ENCODE data around the gene COMMD4. TPM values are rescaled to one million over a fixed set of nuclear protein-coding genes. Genes with fewer than 3 reads are reported as not detected.
"Not testable (repeated sequence)": the region's sequence is repeated elsewhere in the genome, so short reads cannot be mapped to it uniquely, and the experiment has no call there.

Gene COMMD4
- total RNA-seq, 2 donors from 2014 or later, result 153 to 156 TPM

DNA sequence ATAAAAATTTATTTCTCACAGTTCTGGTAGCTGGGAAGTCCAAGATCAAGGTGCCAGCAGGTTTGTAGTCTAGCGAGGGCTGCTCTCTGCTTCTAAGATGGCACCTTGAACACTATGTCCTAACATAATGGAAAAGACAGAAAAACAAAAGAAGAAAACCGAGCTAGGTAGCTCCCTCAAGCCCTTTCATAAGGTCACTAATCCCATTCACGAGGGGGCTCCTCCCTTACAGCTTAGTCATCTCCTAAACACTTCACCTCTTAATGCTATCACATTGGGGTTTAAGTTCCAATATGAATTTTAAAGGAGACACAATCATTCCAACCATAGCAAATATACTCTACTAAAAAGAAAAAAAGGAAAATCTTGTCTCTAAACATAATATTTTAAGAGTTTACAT, 29.7 kb upstream of the COMMD4 start:
- H3K4me1 Mint-ChIP-seq, result no peaks in the 10 kb centered on the region
- Histone ChIP-seq H3K9me3 (ENCODE audit: control insufficient read depth, low read length) (no peaks in the 10 kb centered on the region), H3K27me3 (ENCODE audit: control insufficient read depth, insufficient read depth, low read length, poor library complexity, severe bottlenecking) (no peaks in the 10 kb centered on the region), H3K4me3 (ENCODE audit: low read length) (no peak overlapping the region), H3K27ac (ENCODE audit: low read depth, low read length) (no peak overlapping the region), H3K36me3 (ENCODE audit: control insufficient read depth, insufficient read depth, low read length) (no peaks in the 10 kb centered on the region), H3K9ac (ENCODE audit: extremely low read depth, low read length, poor library complexity, severe bottlenecking) (no peak overlapping the region), H3K4me1 (ENCODE audit: control insufficient read depth, insufficient read depth, low read length) (no peaks in the 10 kb centered on the region)
- DNase-seq, result peak; percentile 7
- TF ChIP-seq, protein P1, sequence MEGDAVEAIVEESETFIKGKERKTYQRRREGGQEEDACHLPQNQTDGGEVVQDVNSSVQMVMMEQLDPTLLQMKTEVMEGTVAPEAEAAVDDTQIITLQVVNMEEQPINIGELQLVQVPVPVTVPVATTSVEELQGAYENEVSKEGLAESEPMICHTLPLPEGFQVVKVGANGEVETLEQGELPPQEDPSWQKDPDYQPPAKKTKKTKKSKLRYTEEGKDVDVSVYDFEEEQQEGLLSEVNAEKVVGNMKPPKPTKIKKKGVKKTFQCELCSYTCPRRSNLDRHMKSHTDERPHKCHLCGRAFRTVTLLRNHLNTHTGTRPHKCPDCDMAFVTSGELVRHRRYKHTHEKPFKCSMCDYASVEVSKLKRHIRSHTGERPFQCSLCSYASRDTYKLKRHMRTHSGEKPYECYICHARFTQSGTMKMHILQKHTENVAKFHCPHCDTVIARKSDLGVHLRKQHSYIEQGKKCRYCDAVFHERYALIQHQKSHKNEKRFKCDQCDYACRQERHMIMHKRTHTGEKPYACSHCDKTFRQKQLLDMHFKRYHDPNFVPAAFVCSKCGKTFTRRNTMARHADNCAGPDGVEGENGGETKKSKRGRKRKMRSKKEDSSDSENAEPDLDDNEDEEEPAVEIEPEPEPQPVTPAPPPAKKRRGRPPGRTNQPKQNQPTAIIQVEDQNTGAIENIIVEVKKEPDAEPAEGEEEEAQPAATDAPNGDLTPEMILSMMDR (conservative IDR thresholded peaks at IDR 0.05), result no peak
- peaks cover 8% of the 10 kb centered on the region for H3K27me3 Mint-ChIP-seq (ENCODE audit: insufficient read depth)
- H3K9me3 Mint-ChIP-seq, result no peaks in the 10 kb centered on the region
- H3K36me3 Mint-ChIP-seq (ENCODE audit: low read depth), result no peaks in the 10 kb centered on the region
- no peak overlapping the region for H3K27ac Mint-ChIP-seq
- WGBS, 2 experiments (ENCODE audit: insufficient coverage in 1 of 2, insufficient read length in 1 of 2), result 71 to 75% methylated on average over 2 to 3 of the region's 3 CpGs
- no peak overlapping the region for H3K4me3 Mint-ChIP-seq

DNA sequence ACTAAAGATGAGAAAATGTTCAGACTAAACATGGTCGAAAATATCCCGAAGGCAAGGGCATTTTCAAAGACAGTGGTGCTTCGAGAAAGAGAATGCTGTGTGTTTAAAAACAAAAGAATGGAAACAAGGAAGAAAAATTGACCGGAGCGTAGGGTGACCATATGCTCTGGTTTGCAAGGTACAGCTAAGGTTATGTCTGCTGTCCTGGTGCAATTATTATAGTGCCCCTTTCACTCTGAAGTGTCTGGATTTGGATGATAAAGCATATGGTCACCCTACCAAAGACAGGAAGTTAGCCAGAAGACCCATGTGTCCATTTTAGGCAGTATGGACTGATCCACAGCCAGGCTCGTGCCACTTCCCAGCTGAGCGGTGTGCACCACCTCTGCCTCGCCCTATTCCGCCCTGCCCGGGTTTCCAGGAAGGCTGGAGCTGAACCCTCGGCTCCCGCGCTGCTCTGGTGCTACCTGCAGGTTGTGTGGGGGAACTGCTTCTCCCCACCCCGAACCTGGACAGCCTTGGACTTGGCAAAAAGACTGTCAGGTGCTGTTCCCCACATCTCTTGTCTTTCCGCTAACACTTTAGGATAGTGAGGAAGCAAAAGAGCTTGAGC, 28.0 kb upstream of the COMMD4 start:
- DNase-seq, result peak; percentile 95
- Histone ChIP-seq H3K4me1 (ENCODE audit: control insufficient read depth, insufficient read depth, low read length) (no peaks in the 10 kb centered on the region), H3K36me3 (ENCODE audit: control insufficient read depth, insufficient read depth, low read length) (no peaks in the 10 kb centered on the region), H3K9me3 (ENCODE audit: control insufficient read depth, low read length) (no peaks in the 10 kb centered on the region), H3K27ac (ENCODE audit: low read depth, low read length) (no peak overlapping the region), H3K9ac (ENCODE audit: extremely low read depth, low read length, poor library complexity, severe bottlenecking) (no peak overlapping the region), H3K27me3 (ENCODE audit: control insufficient read depth, insufficient read depth, low read length, poor library complexity, severe bottlenecking) (no peaks in the 10 kb centered on the region), H3K4me3 (ENCODE audit: low read length) (no peak overlapping the region)
- Mint-ChIP-seq H3K4me3 (no peak overlapping the region), H3K36me3 (ENCODE audit: low read depth) (no peaks in the 10 kb centered on the region), H3K27ac (no peak overlapping the region), H3K27me3 (ENCODE audit: insufficient read depth) (peaks cover 9% of the 10 kb centered on the region), H3K4me1 (no peaks in the 10 kb centered on the region), H3K9me3 (no peaks in the 10 kb centered on the region)
- 50 to 67% methylated on average over 8 to 15 of the region's 15 CpGs for WGBS, 2 experiments (ENCODE audit: insufficient coverage in 1 of 2, insufficient read length in 1 of 2)
- TF ChIP-seq, protein P1 (conservative IDR thresholded peaks at IDR 0.05), result peak; percentile 84

DNA sequence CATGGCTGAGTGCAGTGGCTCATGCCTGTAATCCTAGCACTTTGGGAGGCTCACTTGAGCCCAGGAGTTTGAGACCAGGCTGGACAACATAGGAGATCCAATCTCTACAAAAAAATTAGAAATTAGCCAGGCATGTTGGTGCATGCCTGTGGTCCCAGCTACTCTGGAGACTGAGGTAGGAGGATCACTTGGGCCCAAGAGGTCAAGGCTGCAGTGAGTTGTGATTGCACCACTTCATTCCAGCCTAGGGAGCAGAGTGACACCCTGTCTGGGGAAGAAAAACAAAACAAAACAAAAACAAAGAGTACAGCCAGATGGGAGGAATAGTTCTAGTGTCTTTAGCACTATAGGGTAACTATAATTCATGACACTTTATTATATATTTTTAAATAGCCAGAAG, 26.2 kb upstream of the COMMD4 start:
- Histone ChIP-seq H3K36me3 (ENCODE audit: control insufficient read depth, insufficient read depth, low read length) (no peaks in the 10 kb centered on the region), H3K4me1 (ENCODE audit: control insufficient read depth, insufficient read depth, low read length) (no peaks in the 10 kb centered on the region), H3K4me3 (ENCODE audit: low read length) (no peak overlapping the region), H3K9ac (ENCODE audit: extremely low read depth, low read length, poor library complexity, severe bottlenecking) (no peak overlapping the region), H3K27me3 (ENCODE audit: control insufficient read depth, insufficient read depth, low read length, poor library complexity, severe bottlenecking) (no peaks in the 10 kb centered on the region), H3K9me3 (ENCODE audit: control insufficient read depth, low read length) (no peaks in the 10 kb centered on the region), H3K27ac (ENCODE audit: low read depth, low read length) (no peak overlapping the region)
- Mint-ChIP-seq H3K4me1 (no peaks in the 10 kb centered on the region), H3K4me3 (no peak overlapping the region), H3K9me3 (no peaks in the 10 kb centered on the region), H3K27me3 (ENCODE audit: insufficient read depth) (peaks cover 14% of the 10 kb centered on the region), H3K27ac (no peak overlapping the region), H3K36me3 (ENCODE audit: low read depth) (no peaks in the 10 kb centered on the region)
- TF ChIP-seq, protein P1 (conservative IDR thresholded peaks at IDR 0.05), result no peak
- peak; percentile 2 for DNase-seq

DNA sequence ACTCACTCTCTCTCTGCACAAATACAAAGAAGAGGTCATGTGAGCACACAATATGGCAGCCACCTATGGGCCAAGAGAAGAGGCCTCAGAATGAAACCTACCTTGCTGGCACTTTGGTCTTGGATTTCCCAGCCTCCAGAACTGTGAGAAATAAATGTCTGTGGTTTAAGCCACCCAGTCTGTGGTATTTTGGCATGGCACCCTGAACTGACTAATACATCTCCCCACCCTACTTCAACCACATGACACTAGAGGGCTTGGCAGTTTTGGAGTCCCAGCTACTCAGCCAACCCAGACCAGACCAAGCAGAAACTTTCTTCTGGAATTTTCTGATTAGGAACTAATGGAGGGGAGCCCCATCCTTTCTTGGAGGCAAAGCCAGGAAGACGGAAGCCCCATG, 23.3 kb upstream of the COMMD4 start:
- 88 to 95% methylated on average over 1 of the region's 1 CpG for WGBS, 2 experiments (ENCODE audit: insufficient coverage in 1 of 2, insufficient read length in 1 of 2)
- not testable (repeated sequence) for H3K4me3 ChIP-seq (ENCODE audit: low read length); H3K9me3 Mint-ChIP-seq

More for the DNA sequence above, 23.3 kb upstream of the COMMD4 start:
- peaks cover 14% of the 10 kb centered on the region for H3K27me3 Mint-ChIP-seq (ENCODE audit: insufficient read depth)
- not testable (repeated sequence) for H3K27ac ChIP-seq (ENCODE audit: low read depth, low read length); H3K4me1 ChIP-seq (ENCODE audit: control insufficient read depth, insufficient read depth, low read length); H3K9me3 ChIP-seq (ENCODE audit: control insufficient read depth, low read length); H3K36me3 ChIP-seq (ENCODE audit: control insufficient read depth, insufficient read depth, low read length); H3K4me3 Mint-ChIP-seq; H3K36me3 Mint-ChIP-seq (ENCODE audit: low read depth); H3K4me1 Mint-ChIP-seq; H3K27me3 ChIP-seq (ENCODE audit: control insufficient read depth, insufficient read depth, low read length, poor library complexity, severe bottlenecking); H3K27ac Mint-ChIP-seq; H3K9ac ChIP-seq (ENCODE audit: extremely low read depth, low read length, poor library complexity, severe bottlenecking)
- DNase-seq, result peak; percentile 5
